Caco-2 (cell line): ENCODE measurements around the gene NOBOX. TPM values are rescaled to one million over a fixed set of nuclear protein-coding genes. Genes with fewer than 3 reads are reported as not detected.
"Not testable (repeated sequence)": the region's sequence is repeated elsewhere in the genome, so short reads cannot be mapped to it uniquely, and the experiment has no call there.

Source experiments
- BruUV-seq: library from RNA; stranded (reverse); fragments of 400-500 nt; replicated peaks from 2 replicates; lab custom pipeline; 2021; lab: Mats Ljungman, UMichigan
- CTCF ChIA-PET: fragments of 300-600 bp; sonication (Branson Sonifier 250); formaldehyde crosslinking; loops from one replicate; lab custom pipeline; 2022; ENCODE audit warnings: antibody characterized with exemption; lab: Charles Lee
- POLR2A ChIA-PET: fragments of 300-600 bp; sonication (Branson Sonifier 250); formaldehyde crosslinking; loops from one replicate; lab custom pipeline; 2022; ENCODE audit warnings: antibody characterized with exemption; lab: Charles Lee
- DNase-seq, 2 experiments: peaks; one replicate each; pipeline versions ENCODE4 v3.0.0 to v3.0.0-alpha.2; 2020 to 2022
- H3K27me3 ChIP-seq: replicated peaks from 2 replicates; pipeline ENCODE4 v1.6.0; 2011; ENCODE audit warnings: low read length; ENCODE audit not compliant: control insufficient read depth, insufficient read depth
- H3K36me3 ChIP-seq: 2 replicates; pipeline ENCODE4 v1.5.1; 2011; ENCODE audit warnings: low read length; ENCODE audit not compliant: control insufficient read depth, insufficient read depth
- H3K4me1 ChIP-seq: fragments of 250-450 bp; sonication (Bioruptor Pico); 2 replicates; pipeline ENCODE4 v1.5.1; 2020; ENCODE audit warnings: mild to moderate bottlenecking
- H3K4me3 ChIP-seq: 2 replicates; pipeline ENCODE4 v1.5.1; 2011; ENCODE audit warnings: low read depth, mild to moderate bottlenecking, control low read depth, low read length
- H3K9me3 ChIP-seq: fragments of 250-450 bp; sonication (Bioruptor Pico); 2 replicates; pipeline ENCODE4 v1.5.1; 2020; ENCODE audit warnings: mild to moderate bottlenecking, moderate library complexity
- H3K27ac Mint-ChIP-seq: one replicate; pipeline ENCODE4 v1.8.0; 2022; ENCODE audit warnings: mixed read lengths; ENCODE audit not compliant: unreplicated experiment
- H3K27me3 Mint-ChIP-seq: one replicate; pipeline ENCODE4 v1.8.0; 2022; ENCODE audit warnings: mixed read lengths; ENCODE audit not compliant: insufficient read depth, unreplicated experiment
- H3K36me3 Mint-ChIP-seq: one replicate; pipeline ENCODE4 v1.8.0; 2022; ENCODE audit warnings: mild to moderate bottlenecking, mixed read lengths; ENCODE audit not compliant: insufficient read depth, unreplicated experiment
- H3K4me1 Mint-ChIP-seq: one replicate; pipeline ENCODE4 v1.8.0; 2022; ENCODE audit warnings: low read depth, mixed read lengths; ENCODE audit not compliant: unreplicated experiment
- H3K4me3 Mint-ChIP-seq: one replicate; pipeline ENCODE4 v1.8.0; 2022; ENCODE audit warnings: mild to moderate bottlenecking, moderate library complexity, mixed read lengths; ENCODE audit not compliant: unreplicated experiment
- H3K9me3 Mint-ChIP-seq: one replicate; pipeline ENCODE4 v1.8.0; 2022; ENCODE audit warnings: mixed read lengths; ENCODE audit not compliant: unreplicated experiment
- intact Hi-C: fragments of 100-400 bp; cut with micrococcal nuclease; formaldehyde crosslinking; loops from one replicate; pipeline ENCODE4 v1.10.0; 2022; ENCODE audit not compliant: unreplicated experiment
- total RNA-seq: library from RNA; stranded (reverse); gene quantifications from 2 replicates; pipeline ENCODE4 v1.2.3, GENCODE V29; 2022
- TF ChIP-seq, protein P1 (sequence below), 2 experiments: fragments of 200-600 bp in 1 of 2; IDR thresholded peaks; 1 replicate in 1 of 2; 2 replicates in 1 of 2; pipeline versions ENCODE4 v1.5.1 to v1.8.0; 2011 to 2022; ENCODE audit warnings: antibody characterized with exemption in 1 of 2, control low read depth in 1 of 2, inconsistent platforms in 1 of 2, low read depth in 1 of 2, low read length in 1 of 2, mild to moderate bottlenecking in 1 of 2, moderate library complexity in 1 of 2; ENCODE audit not compliant: insufficient read depth in 1 of 2, severe bottlenecking in 1 of 2, unreplicated experiment in 1 of 2

NOBOX gene
- total RNA-seq, 1 experiment from 2014 or later: not detected

DNA sequence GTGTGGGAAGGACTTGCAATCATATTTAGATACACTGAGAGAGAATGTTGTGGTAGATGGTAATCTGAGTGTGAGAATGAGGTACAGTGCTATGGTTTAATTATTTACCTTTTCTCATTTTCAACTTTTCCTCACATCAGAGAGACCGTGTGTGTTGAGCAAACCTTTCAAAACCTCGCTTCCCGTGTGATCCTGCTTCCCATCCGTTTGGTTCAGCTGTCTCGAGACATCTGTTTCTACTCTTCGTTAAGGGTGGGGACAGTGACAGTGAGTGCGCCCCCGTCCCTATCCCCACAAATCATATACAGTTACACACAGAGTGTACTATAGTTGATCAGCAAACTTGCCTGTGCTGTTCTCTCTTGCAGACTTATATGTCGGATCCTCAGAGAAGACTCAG is 33.0 kb upstream of the NOBOX start:
- no peaks in the 10 kb centered on the region for H3K27me3 ChIP-seq
- H3K4me1 ChIP-seq: no peaks in the 10 kb centered on the region
- no peak overlapping the region for H3K27ac Mint-ChIP-seq
- no peaks in the 10 kb centered on the region for H3K9me3 ChIP-seq
- H3K27me3 Mint-ChIP-seq: no peaks in the 10 kb centered on the region
- H3K4me3 Mint-ChIP-seq: no peak overlapping the region
- intact Hi-C loops: loop anchor here (2.0 kb wide), 1 partner anchor 46 kb away; no protein-coding TSS in a partner anchor
- H3K4me3 ChIP-seq: no peak overlapping the region
- TF ChIP-seq, protein P1, sequence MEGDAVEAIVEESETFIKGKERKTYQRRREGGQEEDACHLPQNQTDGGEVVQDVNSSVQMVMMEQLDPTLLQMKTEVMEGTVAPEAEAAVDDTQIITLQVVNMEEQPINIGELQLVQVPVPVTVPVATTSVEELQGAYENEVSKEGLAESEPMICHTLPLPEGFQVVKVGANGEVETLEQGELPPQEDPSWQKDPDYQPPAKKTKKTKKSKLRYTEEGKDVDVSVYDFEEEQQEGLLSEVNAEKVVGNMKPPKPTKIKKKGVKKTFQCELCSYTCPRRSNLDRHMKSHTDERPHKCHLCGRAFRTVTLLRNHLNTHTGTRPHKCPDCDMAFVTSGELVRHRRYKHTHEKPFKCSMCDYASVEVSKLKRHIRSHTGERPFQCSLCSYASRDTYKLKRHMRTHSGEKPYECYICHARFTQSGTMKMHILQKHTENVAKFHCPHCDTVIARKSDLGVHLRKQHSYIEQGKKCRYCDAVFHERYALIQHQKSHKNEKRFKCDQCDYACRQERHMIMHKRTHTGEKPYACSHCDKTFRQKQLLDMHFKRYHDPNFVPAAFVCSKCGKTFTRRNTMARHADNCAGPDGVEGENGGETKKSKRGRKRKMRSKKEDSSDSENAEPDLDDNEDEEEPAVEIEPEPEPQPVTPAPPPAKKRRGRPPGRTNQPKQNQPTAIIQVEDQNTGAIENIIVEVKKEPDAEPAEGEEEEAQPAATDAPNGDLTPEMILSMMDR (IDR thresholded peaks at IDR 0.05; ENCODE audit: insufficient read depth in 1 of 2, low read depth in 1 of 2, low read length in 1 of 2, severe bottlenecking in 1 of 2, unreplicated experiment in 1 of 2): no peak
- no peak for DNase-seq
- ChIA-PET CTCF (interaction anchor here (1.2 kb wide), 1 partner anchor 38 kb away, joined by 3 read pairs; no protein-coding TSS in a partner anchor), POLR2A (no interaction called here)
- BruUV-seq: no TSS peak
- no peaks in the 10 kb centered on the region for H3K36me3 ChIP-seq
- no peaks in the 10 kb centered on the region for H3K4me1 Mint-ChIP-seq
- no peaks in the 10 kb centered on the region for H3K9me3 Mint-ChIP-seq
- H3K36me3 Mint-ChIP-seq: no peaks in the 10 kb centered on the region

DNA sequence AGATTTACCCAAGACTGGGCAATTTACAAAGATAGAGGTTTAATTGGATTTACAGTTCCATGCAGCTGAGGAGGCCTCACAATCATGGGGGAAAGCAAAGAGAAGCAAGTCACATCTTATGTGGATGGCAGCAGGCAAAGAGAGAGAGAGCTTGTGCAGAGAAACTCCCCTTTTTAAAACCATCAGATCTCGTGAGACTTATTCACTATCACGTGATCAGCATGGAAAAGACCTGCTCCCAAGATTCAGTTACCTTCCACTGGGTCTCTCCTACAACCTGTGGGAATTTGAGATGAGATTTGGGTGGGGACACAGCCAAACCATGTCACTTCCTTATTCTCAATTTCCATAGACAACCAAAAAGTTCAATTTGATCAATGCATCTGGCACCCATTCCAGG is 24.9 kb upstream of the NOBOX start:
- Histone ChIP-seq H3K4me1 (no peaks in the 10 kb centered on the region), H3K9me3 (peaks cover 36% of the 10 kb centered on the region), H3K4me3 (no peak overlapping the region), H3K36me3 (no peaks in the 10 kb centered on the region), H3K27me3 (no peaks in the 10 kb centered on the region)
- CTCF ChIA-PET: no interaction called here
- TF ChIP-seq, protein P1 (IDR thresholded peaks at IDR 0.05; ENCODE audit: insufficient read depth in 1 of 2, low read depth in 1 of 2, low read length in 1 of 2, severe bottlenecking in 1 of 2, unreplicated experiment in 1 of 2): no peak
- Mint-ChIP-seq H3K4me3 (no peak overlapping the region), H3K27me3 (no peaks in the 10 kb centered on the region), H3K9me3 (peaks cover 54% of the 10 kb centered on the region), H3K36me3 (no peaks in the 10 kb centered on the region), H3K27ac (no peak overlapping the region), H3K4me1 (no peaks in the 10 kb centered on the region)
- BruUV-seq: no TSS peak
- intact Hi-C loops: no loop called here
- DNase-seq: no peak
- POLR2A ChIA-PET: no interaction called here

DNA sequence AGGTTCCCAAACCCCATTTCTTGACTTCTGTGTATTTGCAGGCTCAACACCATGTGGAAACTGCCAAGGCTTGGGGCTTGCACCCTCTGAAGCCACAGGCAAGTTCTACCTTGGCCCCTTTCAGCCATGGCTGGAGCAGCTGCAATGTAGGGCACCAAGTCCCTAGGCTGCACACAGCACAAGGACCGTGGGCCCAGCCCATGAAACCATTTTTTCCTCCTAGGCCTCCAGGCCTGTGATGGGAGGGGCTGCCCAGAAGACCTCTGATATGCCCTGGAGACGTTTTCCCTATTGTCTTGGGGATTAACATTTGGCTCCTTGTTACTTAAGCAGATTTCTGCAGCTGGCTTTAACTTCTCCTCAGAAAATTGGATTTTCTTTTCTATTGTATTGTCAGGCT is 24.0 kb upstream of the NOBOX start:
- DNase-seq, H3K27ac Mint-ChIP-seq, H3K4me1 ChIP-seq, POLR2A ChIA-PET, H3K4me3 ChIP-seq, H3K4me1 Mint-ChIP-seq, BruUV-seq, intact Hi-C loops, H3K4me3 Mint-ChIP-seq, H3K36me3 ChIP-seq, H3K27me3 Mint-ChIP-seq, H3K36me3 Mint-ChIP-seq, H3K27me3 ChIP-seq, CTCF ChIA-PET: not testable (repeated sequence)
- H3K9me3 Mint-ChIP-seq: peaks cover 56% of the 10 kb centered on the region
- peaks cover 36% of the 10 kb centered on the region for H3K9me3 ChIP-seq

DNA sequence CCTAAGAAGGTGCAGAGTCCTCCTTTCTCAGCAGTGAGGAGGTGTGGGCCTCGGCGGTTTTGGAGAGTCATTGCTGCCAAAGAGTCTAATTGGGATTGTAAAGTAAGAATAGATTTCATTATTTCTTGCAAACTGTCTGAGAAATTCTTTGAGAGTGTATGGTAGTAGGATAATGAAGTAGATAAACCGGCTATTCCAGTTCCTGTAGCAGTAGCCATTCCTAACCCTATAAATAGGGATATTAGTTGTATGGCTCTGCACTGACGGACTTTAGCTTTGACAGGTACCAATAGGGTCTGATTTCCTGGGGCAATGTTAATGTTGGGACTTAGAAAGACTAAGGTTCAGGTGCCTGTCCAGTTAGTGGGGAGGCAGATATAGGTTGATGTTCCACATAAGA is 15.4 kb upstream of the NOBOX start:
- DNase-seq, intact Hi-C loops, H3K4me3 ChIP-seq, H3K4me3 Mint-ChIP-seq, H3K4me1 ChIP-seq, H3K27me3 ChIP-seq, H3K9me3 ChIP-seq, POLR2A ChIA-PET, BruUV-seq, H3K27ac Mint-ChIP-seq, H3K36me3 ChIP-seq, H3K27me3 Mint-ChIP-seq, H3K36me3 Mint-ChIP-seq, CTCF ChIA-PET, H3K4me1 Mint-ChIP-seq: not testable (repeated sequence)
- H3K9me3 Mint-ChIP-seq: peaks cover 17% of the 10 kb centered on the region
